Neural progenitor cell (in vitro differentiated cells): Measurements from ENCODE around the gene RHBDL3. TPM values are rescaled to one million over a fixed set of nuclear protein-coding genes. Genes with fewer than 3 reads are reported as not detected.
"Not testable (repeated sequence)": the region's sequence is repeated elsewhere in the genome, so short reads cannot be mapped to it uniquely, and the experiment has no call there.

ENCODE experiments used
- DNase-seq: peaks from one replicate; pipeline ENCODE4 v3.0.0-alpha.2; 2016; ENCODE audit warnings: low spot score
- H2AFZ ChIP-seq: fragments of 200-600 bp; sonication (generic); replicated peaks from 2 replicates; pipeline ENCODE4 v1.6.1; 2016; ENCODE audit warnings: antibody characterized with exemption
- H3F3A ChIP-seq: fragments of 200-600 bp; sonication (generic); 2 replicates; pipeline ENCODE4 v1.6.1; 2016; ENCODE audit warnings: antibody characterized with exemption, low read depth
- H3K27ac ChIP-seq: fragments of 200-600 bp; sonication (generic); 2 replicates; pipeline ENCODE4 v1.5.1; 2016; ENCODE audit warnings: mild to moderate bottlenecking
- H3K27me3 ChIP-seq: fragments of 200-600 bp; sonication (generic); 2 replicates; pipeline ENCODE4 v1.6.1; 2016; ENCODE audit warnings: mild to moderate bottlenecking, moderate library complexity
- H3K36me3 ChIP-seq: fragments of 200-600 bp; sonication (generic); 2 replicates; pipeline ENCODE4 v1.5.1; 2016
- H3K4me1 ChIP-seq: fragments of 200-600 bp; sonication (generic); 2 replicates; pipeline ENCODE4 v1.6.1; 2016; ENCODE audit warnings: mixed run types
- H3K4me2 ChIP-seq: fragments of 200-600 bp; sonication (generic); 2 replicates; pipeline ENCODE4 v1.6.1; 2016
- H3K4me3 ChIP-seq: fragments of 200-600 bp; sonication (generic); 2 replicates; pipeline ENCODE4 v1.5.1; 2016
- H3K79me2 ChIP-seq: fragments of 200-600 bp; sonication (generic); 2 replicates; pipeline ENCODE4 v1.6.1; 2016; ENCODE audit warnings: low read depth
- H3K9ac ChIP-seq: fragments of 200-600 bp; sonication (generic); 2 replicates; pipeline ENCODE4 v1.6.1; 2016
- H3K9me3 ChIP-seq: fragments of 200-600 bp; sonication (generic); 2 replicates; pipeline ENCODE4 v1.5.1; 2016; ENCODE audit warnings: low read depth
- H4K20me1 ChIP-seq: fragments of 200-600 bp; sonication (generic); 2 replicates; pipeline ENCODE4 v1.6.1; 2016; ENCODE audit warnings: low read depth
- H3K27ac Mint-ChIP-seq: 3 replicates; pipeline ENCODE4 v1.8.0; 2021; ENCODE audit warnings: mixed read lengths
- H3K27me3 Mint-ChIP-seq: 2 replicates; pipeline ENCODE4 v1.8.0; 2022; ENCODE audit warnings: low read depth, mild to moderate bottlenecking, inconsistent platforms, moderate library complexity, mixed read lengths; ENCODE audit not compliant: insufficient read depth
- H3K36me3 Mint-ChIP-seq: 3 replicates; pipeline ENCODE4 v1.8.0; 2021; ENCODE audit warnings: mixed read lengths
- H3K4me1 Mint-ChIP-seq: 3 replicates; pipeline ENCODE4 v1.8.0; 2021; ENCODE audit warnings: mixed read lengths
- H3K4me3 Mint-ChIP-seq: 3 replicates; pipeline ENCODE4 v1.8.0; 2021; ENCODE audit warnings: mild to moderate bottlenecking, moderate library complexity, mixed read lengths
- H3K9me3 Mint-ChIP-seq: 3 replicates; pipeline ENCODE4 v1.8.0; 2020; ENCODE audit warnings: mixed read lengths
- CTCF ChIP-seq: fragments of 200-600 bp; sonication (generic); IDR thresholded peaks from 2 replicates; pipeline ENCODE4 v1.5.1; 2017; ENCODE audit warnings: antibody characterized with exemption, mild to moderate bottlenecking
- EZH2 ChIP-seq: fragments of 200-600 bp; sonication (generic); IDR thresholded peaks from 2 replicates; pipeline ENCODE4 v1.6.1; 2017; ENCODE audit warnings: antibody characterized with exemption, mild to moderate bottlenecking, moderate library complexity
- EZH2phosphoT487 ChIP-seq: fragments of 200-600 bp; sonication (generic); IDR thresholded peaks from 2 replicates; pipeline ENCODE4 v1.6.1; 2017; ENCODE audit warnings: antibody characterized with exemption
- total RNA-seq: library from RNA; depleted of rRNA; stranded (reverse); fragments of >200 nt; gene quantifications from 2 replicates; pipeline ENCODE4 v1.2.3, GENCODE V29; 2015; ENCODE audit warnings: low replicate concordance

Gene RHBDL3
- total RNA-seq, 1 donor from 2014 or later: 2.5 TPM

GRCh38 chr17:32311028-32311536 lies 45.5 kb downstream of the RHBDL3 start:
- peak overlapping the region; percentile 3 for H3K27ac ChIP-seq
- H3K4me3 ChIP-seq: peak overlapping the region; percentile 29
- Mint-ChIP-seq H3K27ac (peak overlapping the region; percentile 80), H3K36me3 (no peaks in the 10 kb centered on the region), H3K4me1 (peaks cover 32% of the 10 kb centered on the region), H3K27me3 (peaks cover 2% of the 10 kb centered on the region), H3K9me3 (peaks cover 2% of the 10 kb centered on the region), H3K4me3 (peak overlapping the region; percentile 39)
- peak; percentile 49 for DNase-seq
- no peak for TF ChIP-seq CTCF
- no peak for TF ChIP-seq EZH2
- no peak for TF ChIP-seq EZH2phosphoT487
- no peaks in the 10 kb centered on the region for H3K9me3 ChIP-seq
- H3F3A ChIP-seq: peaks cover 18% of the 10 kb centered on the region
- no peaks in the 10 kb centered on the region for H3K79me2 ChIP-seq
- H3K4me1 ChIP-seq: peaks cover 32% of the 10 kb centered on the region
- no peaks in the 10 kb centered on the region for H3K36me3 ChIP-seq
- H4K20me1 ChIP-seq: no peaks in the 10 kb centered on the region
- peak overlapping the region; percentile 75 for H3K4me2 ChIP-seq
- H2AFZ ChIP-seq: peak overlapping the region; percentile 97
- no peaks in the 10 kb centered on the region for H3K27me3 ChIP-seq
- H3K9ac ChIP-seq: no peak overlapping the region

- Histone ChIP-seq H3K4me2 (peak overlapping the region; percentile 31), H3F3A (peaks cover 21% of the 10 kb centered on the region), H4K20me1 (no peaks in the 10 kb centered on the region), H3K9me3 (no peaks in the 10 kb centered on the region), H3K36me3 (no peaks in the 10 kb centered on the region), H3K27ac (no peak overlapping the region), H2AFZ (no peak overlapping the region), H3K79me2 (no peaks in the 10 kb centered on the region), H3K4me1 (peaks cover 25% of the 10 kb centered on the region), H3K27me3 (no peaks in the 10 kb centered on the region), H3K9ac (no peak overlapping the region), H3K4me3 (no peak overlapping the region)
- Mint-ChIP-seq H3K4me3 (peak overlapping the region; percentile 71), H3K27ac (no peak overlapping the region), H3K27me3 (peaks cover 10% of the 10 kb centered on the region), H3K4me1 (peaks cover 43% of the 10 kb centered on the region), H3K36me3 (no peaks in the 10 kb centered on the region), H3K9me3 (peaks cover 2% of the 10 kb centered on the region)
- TF ChIP-seq EZH2 (no peak), CTCF (no peak)
- DNase-seq: no peak
Measured at GRCh38 chr17:32314636-32315035, 49.0 kb downstream of the RHBDL3 start.

GRCh38 chr17:32315171-32315570 lies 49.5 kb downstream of the RHBDL3 start:
- Mint-ChIP-seq H3K4me1 (peaks cover 43% of the 10 kb centered on the region), H3K4me3 (peak overlapping the region; percentile 71), H3K27me3 (peaks cover 12% of the 10 kb centered on the region), H3K36me3 (no peaks in the 10 kb centered on the region), H3K27ac (no peak overlapping the region), H3K9me3 (peaks cover 2% of the 10 kb centered on the region)
- Histone ChIP-seq H3K27me3 (no peaks in the 10 kb centered on the region), H3K4me1 (peaks cover 25% of the 10 kb centered on the region), H3K27ac (no peak overlapping the region), H3F3A (peaks cover 21% of the 10 kb centered on the region), H3K4me3 (no peak overlapping the region), H4K20me1 (no peaks in the 10 kb centered on the region), H3K79me2 (no peaks in the 10 kb centered on the region), H2AFZ (no peak overlapping the region), H3K36me3 (no peaks in the 10 kb centered on the region), H3K9me3 (no peaks in the 10 kb centered on the region), H3K9ac (no peak overlapping the region), H3K4me2 (peak overlapping the region; percentile 31)
- DNase-seq: peak; percentile 45
- TF ChIP-seq CTCF (no peak), EZH2 (no peak), EZH2phosphoT487 (no peak)

- H3K4me1 Mint-ChIP-seq: peaks cover 34% of the 10 kb centered on the region
- H3K9me3 Mint-ChIP-seq, H3K9me3 ChIP-seq, H2AFZ ChIP-seq, H3K27me3 ChIP-seq, H3K9ac ChIP-seq, H3K27ac Mint-ChIP-seq, H3K79me2 ChIP-seq, H3K4me2 ChIP-seq, H3K4me3 ChIP-seq, H3K27ac ChIP-seq, DNase-seq, H4K20me1 ChIP-seq, H3K36me3 Mint-ChIP-seq, H3K36me3 ChIP-seq, H3K4me3 Mint-ChIP-seq: not testable (repeated sequence)
- Histone ChIP-seq H3K4me1 (peaks cover 15% of the 10 kb centered on the region), H3F3A (peaks cover 11% of the 10 kb centered on the region)
- H3K27me3 Mint-ChIP-seq: peaks cover 11% of the 10 kb centered on the region
Measured at GRCh38 chr17:32316653-32317052, 51.0 kb downstream of the RHBDL3 start.
